Hepatocyte (in vitro differentiated cells): ENCODE results near the gene PRRG1.

Experiments used
- EZH2 ChIP-seq: fragments of 200-600 bp; sonication (generic); IDR thresholded peaks from 2 replicates; pipeline ENCODE4 v1.6.1; 2016; ENCODE audit warnings: antibody characterized with exemption, mild to moderate bottlenecking, borderline replicate concordance
- EZH2phosphoT487 ChIP-seq: fragments of 200-600 bp; sonication (generic); IDR thresholded peaks from one replicate; pipeline ENCODE4 v1.6.1; 2018; ENCODE audit warnings: antibody characterized with exemption, mild to moderate bottlenecking, low read depth, moderate library complexity; ENCODE audit not compliant: unreplicated experiment, severe bottlenecking
- TF ChIP-seq, protein P1 (sequence below): fragments of 200-600 bp; sonication (generic); IDR thresholded peaks from 2 replicates; pipeline ENCODE4 v1.5.1; 2016; ENCODE audit warnings: antibody characterized with exemption, mild to moderate bottlenecking; ENCODE audit not compliant: poor library complexity

DNA sequence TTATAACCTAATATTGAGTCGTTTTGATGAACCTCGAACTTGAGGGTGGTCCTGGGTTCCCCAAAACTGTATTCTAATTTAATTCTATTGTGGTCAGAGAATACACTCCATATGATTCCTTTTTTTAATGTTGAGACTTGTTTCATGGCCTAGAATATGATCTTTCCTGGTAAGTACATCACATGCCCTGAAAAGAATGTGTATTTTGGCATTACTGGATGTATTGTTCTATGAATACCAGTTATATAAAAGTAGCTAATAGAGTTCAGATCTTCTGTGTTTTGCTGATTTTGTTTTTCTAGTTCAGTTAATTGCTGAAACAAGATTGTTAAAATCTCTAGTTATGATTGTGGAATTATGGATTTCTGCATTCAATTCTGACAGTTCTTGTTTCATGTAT is 18.8 kb downstream of the PRRG1 start:
- TF ChIP-seq, protein P1, sequence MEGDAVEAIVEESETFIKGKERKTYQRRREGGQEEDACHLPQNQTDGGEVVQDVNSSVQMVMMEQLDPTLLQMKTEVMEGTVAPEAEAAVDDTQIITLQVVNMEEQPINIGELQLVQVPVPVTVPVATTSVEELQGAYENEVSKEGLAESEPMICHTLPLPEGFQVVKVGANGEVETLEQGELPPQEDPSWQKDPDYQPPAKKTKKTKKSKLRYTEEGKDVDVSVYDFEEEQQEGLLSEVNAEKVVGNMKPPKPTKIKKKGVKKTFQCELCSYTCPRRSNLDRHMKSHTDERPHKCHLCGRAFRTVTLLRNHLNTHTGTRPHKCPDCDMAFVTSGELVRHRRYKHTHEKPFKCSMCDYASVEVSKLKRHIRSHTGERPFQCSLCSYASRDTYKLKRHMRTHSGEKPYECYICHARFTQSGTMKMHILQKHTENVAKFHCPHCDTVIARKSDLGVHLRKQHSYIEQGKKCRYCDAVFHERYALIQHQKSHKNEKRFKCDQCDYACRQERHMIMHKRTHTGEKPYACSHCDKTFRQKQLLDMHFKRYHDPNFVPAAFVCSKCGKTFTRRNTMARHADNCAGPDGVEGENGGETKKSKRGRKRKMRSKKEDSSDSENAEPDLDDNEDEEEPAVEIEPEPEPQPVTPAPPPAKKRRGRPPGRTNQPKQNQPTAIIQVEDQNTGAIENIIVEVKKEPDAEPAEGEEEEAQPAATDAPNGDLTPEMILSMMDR, result no peak
- no peak for TF ChIP-seq EZH2
- TF ChIP-seq EZH2phosphoT487, result no peak
